H9 (cell line): ENCODE data around the gene PLEKHG5. TPM values are rescaled to one million over a fixed set of nuclear protein-coding genes. Genes with fewer than 3 reads are reported as not detected.

Source experiments
- DNase-seq: peaks from one replicate; pipeline ENCODE4 v3.0.0-alpha.2; 2017
- H2AFZ ChIP-seq: one replicate; pipeline ENCODE4 v1.6.1; 2013; ENCODE audit warnings: mild to moderate bottlenecking, low read length, control low read depth, moderate library complexity
- H2AK5ac ChIP-seq: 2 replicates; pipeline ENCODE4 v1.6.1; 2013; ENCODE audit warnings: low read length, control low read depth, mixed read lengths; ENCODE audit not compliant: insufficient read length
- H2BK120ac ChIP-seq: one replicate; pipeline ENCODE4 v1.6.1; 2013; ENCODE audit warnings: low read depth, mild to moderate bottlenecking, low read length, control low read depth, inconsistent platforms; ENCODE audit not compliant: poor library complexity, severe bottlenecking
- H2BK12ac ChIP-seq: 2 replicates; pipeline ENCODE4 v1.6.1; 2013; ENCODE audit warnings: low read length, control low read depth, mixed read lengths, low read depth; ENCODE audit not compliant: insufficient read length
- H2BK15ac ChIP-seq: 2 replicates; pipeline ENCODE4 v1.6.1; 2013; ENCODE audit warnings: low read depth, low read length, control low read depth
- H2BK20ac ChIP-seq: one replicate; pipeline ENCODE4 v1.6.1; 2013; ENCODE audit warnings: low read depth, mild to moderate bottlenecking, low read length, control low read depth, inconsistent platforms; ENCODE audit not compliant: poor library complexity, severe bottlenecking
- H2BK5ac ChIP-seq: 2 replicates; pipeline ENCODE4 v1.6.1; 2013; ENCODE audit warnings: low read length, control low read depth, mixed read lengths; ENCODE audit not compliant: insufficient read length
- H3K14ac ChIP-seq: 2 replicates; pipeline ENCODE4 v1.6.1; 2013; ENCODE audit warnings: low read length, control low read depth; ENCODE audit not compliant: insufficient read depth
- H3K18ac ChIP-seq: 2 replicates; pipeline ENCODE4 v1.6.1; 2013; ENCODE audit warnings: low read depth, mild to moderate bottlenecking, mixed read lengths, low read length, control low read depth; ENCODE audit not compliant: insufficient read length
- H3K23ac ChIP-seq: 2 replicates; pipeline ENCODE4 v1.6.1; 2013; ENCODE audit warnings: low read length, control low read depth, mixed read lengths, low read depth; ENCODE audit not compliant: insufficient read length
- H3K23me2 ChIP-seq: 2 replicates; pipeline ENCODE4 v1.6.1; 2013; ENCODE audit warnings: low read depth, mild to moderate bottlenecking, mixed read lengths, low read length, control low read depth; ENCODE audit not compliant: insufficient read length, poor library complexity, severe bottlenecking
- H3K27ac ChIP-seq: 2 replicates; pipeline ENCODE4 v1.5.1; 2013; ENCODE audit warnings: low read length, control low read depth, mixed read lengths, low read depth; ENCODE audit not compliant: insufficient read length
- H3K27me3 ChIP-seq: 2 replicates; pipeline ENCODE4 v1.6.1; 2013; ENCODE audit warnings: low read length, control low read depth, inconsistent platforms; ENCODE audit not compliant: insufficient read depth
- H3K4ac ChIP-seq: 2 replicates; pipeline ENCODE4 v1.6.1; 2013; ENCODE audit warnings: low read depth, mild to moderate bottlenecking, control low read depth, inconsistent platforms, low read length, moderate library complexity
- H3K4me1 ChIP-seq: 2 replicates; pipeline ENCODE4 v1.6.1; 2013; ENCODE audit warnings: low read length, control low read depth, inconsistent platforms; ENCODE audit not compliant: insufficient read depth
- H3K4me2 ChIP-seq: 2 replicates; pipeline ENCODE4 v1.6.1; 2013; ENCODE audit warnings: low read length, control low read depth, mixed read lengths; ENCODE audit not compliant: insufficient read length, insufficient read depth
- H3K56ac ChIP-seq: 2 replicates; pipeline ENCODE4 v1.6.1; 2013; ENCODE audit warnings: low read depth, mild to moderate bottlenecking, mixed read lengths, low read length, control low read depth; ENCODE audit not compliant: insufficient read length
- H3K79me1 ChIP-seq: 2 replicates; pipeline ENCODE4 v1.6.1; 2013; ENCODE audit warnings: low read depth, mild to moderate bottlenecking, moderate library complexity, low read length, control low read depth, inconsistent platforms; ENCODE audit not compliant: insufficient read depth, poor library complexity, severe bottlenecking
- H3K79me2 ChIP-seq: 2 replicates; pipeline ENCODE4 v1.6.1; 2013; ENCODE audit warnings: low read length, control low read depth, inconsistent platforms; ENCODE audit not compliant: insufficient read depth
- H3K9ac ChIP-seq: 2 replicates; pipeline ENCODE4 v1.6.1; 2013; ENCODE audit warnings: low read length, control low read depth, mixed read lengths; ENCODE audit not compliant: insufficient read length; ENCODE audit errors: extremely low read depth
- H3K9me3 ChIP-seq: one replicate; pipeline ENCODE4 v1.6.1; 2013; ENCODE audit warnings: low read depth, low read length, inconsistent platforms; ENCODE audit not compliant: control insufficient read depth
- H3T11ph ChIP-seq: one replicate; pipeline ENCODE4 v1.6.1; 2013; ENCODE audit warnings: mild to moderate bottlenecking, low read length, control low read depth, inconsistent platforms
- H4K20me1 ChIP-seq: one replicate; pipeline ENCODE4 v1.6.1; 2013; ENCODE audit not compliant: control insufficient read depth, insufficient read length, insufficient read depth
- H4K5ac ChIP-seq: 2 replicates; pipeline ENCODE4 v1.6.1; 2013; ENCODE audit warnings: low read depth, mild to moderate bottlenecking, mixed read lengths, low read length, control low read depth; ENCODE audit not compliant: insufficient read length
- H4K8ac ChIP-seq: replicated peaks from 2 replicates; pipeline ENCODE4 v1.6.1; 2013; ENCODE audit warnings: low read length, control low read depth, mixed read lengths, low read depth; ENCODE audit not compliant: insufficient read length
- H4K91ac ChIP-seq: 2 replicates; pipeline ENCODE4 v1.6.1; 2013; ENCODE audit warnings: low read depth, mild to moderate bottlenecking, moderate library complexity, mixed read lengths, low read length, control low read depth; ENCODE audit not compliant: insufficient read length
- H3K27ac Mint-ChIP-seq, 3 experiments: 2 replicates in 2 of 3; 3 replicates in 1 of 3; pipeline ENCODE4 v1.8.0; 2020 to 2021; ENCODE audit warnings: mixed read lengths in 3 of 3, mild to moderate bottlenecking in 1 of 3, moderate library complexity in 1 of 3
- H3K27me3 Mint-ChIP-seq: 2 replicates; pipeline ENCODE4 v1.8.0; 2021; ENCODE audit warnings: low read depth, mild to moderate bottlenecking, moderate library complexity, mixed read lengths
- H3K36me3 Mint-ChIP-seq, 3 experiments: 2 replicates in 2 of 3; 3 replicates in 1 of 3; pipeline ENCODE4 v1.8.0; 2020 to 2021; ENCODE audit warnings: low read depth in 3 of 3, mixed read lengths in 3 of 3; ENCODE audit not compliant: insufficient read depth in 1 of 3
- H3K4me1 Mint-ChIP-seq, 2 experiments: 2 replicates each; pipeline ENCODE4 v1.8.0; 2020; ENCODE audit warnings: mixed read lengths in 2 of 2
- H3K4me3 Mint-ChIP-seq, 2 experiments: 2 replicates in 1 of 2; 3 replicates in 1 of 2; pipeline ENCODE4 v1.8.0; 2020 to 2021; ENCODE audit warnings: mild to moderate bottlenecking in 2 of 2, mixed read lengths in 2 of 2, moderate library complexity in 1 of 2
- H3K9me3 Mint-ChIP-seq, 2 experiments: 2 replicates in 1 of 2; 3 replicates in 1 of 2; pipeline ENCODE4 v1.8.0; 2020; ENCODE audit warnings: mild to moderate bottlenecking in 2 of 2, mixed read lengths in 2 of 2, moderate library complexity in 1 of 2
- CTCF ChIP-seq: fragments of 200-600 bp; sonication (generic); conservative IDR thresholded peaks from 3 replicates; pipeline ENCODE4 v1.8.0; 2021; ENCODE audit warnings: antibody characterized with exemption, mild to moderate bottlenecking
- WGBS: extraction: QIAGEN DNeasy Blood & Tissue Kit; methylation state at CpG from one replicate; pipeline ENCODE4 v1.1.7; 2013; ENCODE audit warnings: missing lambda C conversion rate, low lambda C conversion rate, mixed read lengths; ENCODE audit not compliant: insufficient read length; ENCODE audit errors: extremely low coverage; 5-methylcytosine and 5-hydroxymethylcytosine counted together
- total RNA-seq: library from RNA; stranded (reverse); gene quantifications from 2 replicates; pipeline ENCODE4 v1.2.1, GENCODE V29; 2021

Gene PLEKHG5
- total RNA-seq, 1 experiment from 2014 or later = 22.3 TPM

- no peak within 1 kb of the TSS for H3K23ac ChIP-seq
- DNase-seq = no peak
- no peak within 1 kb of the TSS for H2AFZ ChIP-seq
- peaks cover 50% of the 10 kb centered on the region for H3K27me3 ChIP-seq
- peaks cover 9% of the 10 kb centered on the region for H3K23me2 ChIP-seq
- peak within 1 kb of the TSS; percentile 30 for H3K4me2 ChIP-seq
- no peak within 1 kb of the TSS for H2BK20ac ChIP-seq
- no peak within 1 kb of the TSS for H3K18ac ChIP-seq
- no peak within 1 kb of the TSS for H2BK5ac ChIP-seq
- H4K8ac ChIP-seq = no peak within 1 kb of the TSS
- no peak within 1 kb of the TSS for H3T11ph ChIP-seq
- no peak within 1 kb of the TSS for H4K91ac ChIP-seq
- no peak within 1 kb of the TSS for H2BK120ac ChIP-seq
- no peaks in the 10 kb centered on the region for H3K79me2 ChIP-seq
- Mint-ChIP-seq H3K27ac (peak within 1 kb of the TSS in 1 of 3 experiments; percentile 44; a peak in 1 of 7 replicates), H3K36me3 (no peaks in the 10 kb centered on the region), H3K27me3 (peaks cover 86% of the 10 kb centered on the region), H3K4me1 (peaks cover 8 to 23% of the 10 kb centered on the region in 2 experiments), H3K9me3 (peaks cover 0 to 3% of the 10 kb centered on the region in 2 experiments; a peak in 2 of 5 replicates), H3K4me3 (peak within 1 kb of the TSS; percentile 36 to 78)
- no peak within 1 kb of the TSS for H4K5ac ChIP-seq
- no peaks in the 10 kb centered on the region for H3K9me3 ChIP-seq
- H3K4ac ChIP-seq = no peak within 1 kb of the TSS
- no peak within 1 kb of the TSS for H3K14ac ChIP-seq
- no peak within 1 kb of the TSS for H2BK12ac ChIP-seq
- no peak within 1 kb of the TSS for H2BK15ac ChIP-seq
- no peak within 1 kb of the TSS for H2AK5ac ChIP-seq
- H3K9ac ChIP-seq = no peak within 1 kb of the TSS
- H3K56ac ChIP-seq = no peak within 1 kb of the TSS
- H3K27ac ChIP-seq = no peak within 1 kb of the TSS
- no peaks in the 10 kb centered on the region for H3K4me1 ChIP-seq
- no CpG with 5 or more reads among the region's 99 CpGs for WGBS
- H4K20me1 ChIP-seq = no peaks in the 10 kb centered on the region
- H3K79me1 ChIP-seq = no peaks in the 10 kb centered on the region
- no peak for TF ChIP-seq CTCF
Observed at GRCh38 chr1:6424619-6425593, 66.6 kb downstream of the PLEKHG5 start, which contains the start of gene ESPN. Gene ESPN, plus strand, starts transcription at chr1:6424776. Its CDS starts 180 bp downstream, at chr1:6424956.
